Transverse colon (tissue), 4 donors: ENCODE measurements around the gene UBASH3A. TPM values are rescaled to one million over a fixed set of nuclear protein-coding genes. Genes with fewer than 3 reads are reported as not detected.
A peak's percentile ranks its signal among the peaks of the same experiment; 100 is the strongest.

Source experiments
- DNase-seq: peaks from one replicate; pipeline ENCODE4 v3.0.0-alpha.2; 2019
- H3K27ac ChIP-seq, 4 donors: fragments of 200-600 bp; sonication (generic); 2 replicates each; pipeline ENCODE4 v1.5.1; 2016 to 2018; ENCODE audit warnings: inconsistent platforms in 4 of 4
- H3K27me3 ChIP-seq: fragments of 200-600 bp; sonication (generic); 2 replicates; pipeline ENCODE4 v1.5.1; 2017; ENCODE audit warnings: inconsistent platforms
- H3K36me3 ChIP-seq, 4 donors: fragments of 200-600 bp; sonication (generic); 2 replicates each; pipeline ENCODE4 v1.5.1; 2017 to 2019; ENCODE audit warnings: inconsistent platforms in 4 of 4
- H3K4me1 ChIP-seq, 4 donors: fragments of 200-600 bp; sonication (generic); 2 replicates each; pipeline ENCODE4 v1.5.1; 2017 to 2020; ENCODE audit warnings: inconsistent platforms in 4 of 4
- H3K4me3 ChIP-seq, 4 donors: fragments of 200-600 bp; sonication (generic); 1 replicate in 1 of 4; 2 replicates in 3 of 4; pipeline versions ENCODE4 v1.5.1 to v1.6.1; 2017 to 2019; ENCODE audit warnings: inconsistent platforms in 4 of 4
- H3K9me3 ChIP-seq, 2 donors: fragments of 200-600 bp; sonication (generic); 2 replicates each; pipeline ENCODE4 v1.5.1; 2017 to 2019; ENCODE audit warnings: inconsistent platforms in 2 of 2
- EP300 ChIP-seq: sonication (generic); formaldehyde crosslinking; IDR thresholded peaks from one replicate; pipeline ENCODE4 v1.6.1; 2017; ENCODE audit warnings: antibody characterized with exemption, low read depth
- POLR2A ChIP-seq: fragments of 450-650 bp; IDR thresholded peaks from one replicate; pipeline ENCODE4 v1.6.1; 2016; ENCODE audit warnings: antibody characterized with exemption, mild to moderate bottlenecking, moderate library complexity
- POLR2AphosphoS5 ChIP-seq, 3 donors: sonication (generic); formaldehyde crosslinking; IDR thresholded peaks; one replicate each; pipeline ENCODE4 v1.6.1; 2016; ENCODE audit warnings: antibody characterized with exemption in 3 of 3
- WGBS, 2 donors: methylation state at CpG; one replicate each; pipeline ENCODE4 v1.1.5; 2018; ENCODE audit warnings: low coverage in 1 of 2; 5-methylcytosine and 5-hydroxymethylcytosine counted together
- in situ Hi-C, 4 donors: fragments of 200-750 bp; cut with MboI; loops; one replicate each; pipeline versions ENCODE4 v1.15.0 to v1.15.1; 2017; ENCODE audit warnings: low sequenced_read_pairs in 3 of 4, low pct_ligation_motif_present in 1 of 4, low pct_unique_long_range_greater_than_20kb in 1 of 4
- intact Hi-C: fragments of 100-400 bp; cut with DNase I; formaldehyde crosslinking; loops from one replicate; pipeline ENCODE4 v1.15.1; 2023; ENCODE audit warnings: low total_unique reads
- total RNA-seq, 4 donors: library from RNA; depleted of rRNA; stranded (reverse); fragments of >200 nt; gene quantifications; one replicate each; pipeline ENCODE4 v1.1.0, GENCODE V29; 2016
- TF ChIP-seq, protein P1 (sequence below), 5 experiments: fragments of 200-600 bp in 3 of 5; fragments of 450-650 bp in 2 of 5; sonication (generic) in 3 of 5; IDR thresholded peaks; 1 replicate in 2 of 5; 2 replicates in 3 of 5; pipeline ENCODE4 v1.5.1; 2016 to 2017; ENCODE audit warnings: antibody characterized with exemption in 5 of 5, inconsistent platforms in 3 of 5, mild to moderate bottlenecking in 2 of 5, moderate library complexity in 1 of 5

UBASH3A gene
- total RNA-seq, 4 donors from 2014 or later = 0.37 to 3.0 (median 0.82) TPM; not detected in 1

GRCh38 chr21:42453224-42453985, 49.7 kb downstream of the UBASH3A start:
- H3K9me3 ChIP-seq = no peaks in the 10 kb centered on the region
- H3K36me3 ChIP-seq = no peaks in the 10 kb centered on the region
- in situ Hi-C loops = loop anchor here in 1 of 4 donors (25.0 kb wide), 1 partner anchor 291 kb away; no protein-coding TSS in a partner anchor
- 60 to 68% methylated on average over 3 to 18 of the region's 18 CpGs for WGBS, 2 donors
- no peak overlapping the region for H3K4me3 ChIP-seq
- TF ChIP-seq, protein P1, sequence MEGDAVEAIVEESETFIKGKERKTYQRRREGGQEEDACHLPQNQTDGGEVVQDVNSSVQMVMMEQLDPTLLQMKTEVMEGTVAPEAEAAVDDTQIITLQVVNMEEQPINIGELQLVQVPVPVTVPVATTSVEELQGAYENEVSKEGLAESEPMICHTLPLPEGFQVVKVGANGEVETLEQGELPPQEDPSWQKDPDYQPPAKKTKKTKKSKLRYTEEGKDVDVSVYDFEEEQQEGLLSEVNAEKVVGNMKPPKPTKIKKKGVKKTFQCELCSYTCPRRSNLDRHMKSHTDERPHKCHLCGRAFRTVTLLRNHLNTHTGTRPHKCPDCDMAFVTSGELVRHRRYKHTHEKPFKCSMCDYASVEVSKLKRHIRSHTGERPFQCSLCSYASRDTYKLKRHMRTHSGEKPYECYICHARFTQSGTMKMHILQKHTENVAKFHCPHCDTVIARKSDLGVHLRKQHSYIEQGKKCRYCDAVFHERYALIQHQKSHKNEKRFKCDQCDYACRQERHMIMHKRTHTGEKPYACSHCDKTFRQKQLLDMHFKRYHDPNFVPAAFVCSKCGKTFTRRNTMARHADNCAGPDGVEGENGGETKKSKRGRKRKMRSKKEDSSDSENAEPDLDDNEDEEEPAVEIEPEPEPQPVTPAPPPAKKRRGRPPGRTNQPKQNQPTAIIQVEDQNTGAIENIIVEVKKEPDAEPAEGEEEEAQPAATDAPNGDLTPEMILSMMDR (IDR thresholded peaks at IDR 0.05) = no peak
- TF ChIP-seq EP300 = no peak
- TF ChIP-seq POLR2AphosphoS5 (IDR thresholded peaks at IDR 0.05) = no peak
- no peak for TF ChIP-seq POLR2A
- no peaks in the 10 kb centered on the region for H3K27me3 ChIP-seq
- H3K4me1 ChIP-seq = peaks cover 0 to 25% (median 5%) of the 10 kb centered on the region in 4 donors
- H3K27ac ChIP-seq = no peak overlapping the region
- DNase-seq = no peak
- intact Hi-C loops = no loop called here

DNA sequence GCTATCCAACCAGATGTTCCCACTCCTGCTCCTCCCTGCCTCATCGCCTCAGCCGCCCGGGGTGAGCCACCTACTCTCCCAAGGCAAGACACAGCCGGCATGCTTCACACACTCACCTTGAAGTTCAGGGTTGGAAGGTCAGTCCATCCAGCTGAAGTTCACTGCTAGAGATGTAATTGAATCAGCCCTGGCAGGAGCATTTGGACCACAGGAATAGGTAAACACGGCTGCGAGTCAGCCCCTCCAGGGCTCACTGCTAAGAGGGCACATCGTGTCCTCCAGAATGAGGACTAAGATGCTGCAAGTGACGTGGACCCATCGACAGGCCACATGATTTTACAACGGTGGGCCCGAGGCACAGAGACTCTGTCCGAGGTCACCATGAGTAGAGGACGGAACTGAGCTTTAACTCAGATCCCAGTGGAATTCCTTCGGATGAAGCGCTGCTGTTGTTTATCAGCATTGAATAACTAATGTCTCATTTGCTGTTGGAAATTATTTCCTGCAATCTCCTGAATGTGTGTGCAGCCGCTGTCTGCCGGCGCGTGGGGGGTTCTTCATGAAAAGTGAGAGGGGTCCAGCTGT, 50.4 kb downstream of the UBASH3A start:
- WGBS, 2 donors = 85 to 90% methylated on average over 2 to 19 of the region's 19 CpGs
- TF ChIP-seq EP300 (no peak), POLR2A (no peak), POLR2AphosphoS5 (IDR thresholded peaks at IDR 0.05) (no peak)
- Histone ChIP-seq H3K36me3 (no peaks in the 10 kb centered on the region), H3K27ac (no peak overlapping the region), H3K9me3 (no peaks in the 10 kb centered on the region), H3K4me1 (peaks cover 0 to 25% (median 7%) of the 10 kb centered on the region in 4 donors), H3K4me3 (no peak overlapping the region), H3K27me3 (no peaks in the 10 kb centered on the region)
- DNase-seq = no peak
- intact Hi-C loops (no loop called here), in situ Hi-C loops (loop anchor here in 1 of 4 donors (25.0 kb wide), 1 partner anchor 292 kb away; no protein-coding TSS in a partner anchor)

DNA sequence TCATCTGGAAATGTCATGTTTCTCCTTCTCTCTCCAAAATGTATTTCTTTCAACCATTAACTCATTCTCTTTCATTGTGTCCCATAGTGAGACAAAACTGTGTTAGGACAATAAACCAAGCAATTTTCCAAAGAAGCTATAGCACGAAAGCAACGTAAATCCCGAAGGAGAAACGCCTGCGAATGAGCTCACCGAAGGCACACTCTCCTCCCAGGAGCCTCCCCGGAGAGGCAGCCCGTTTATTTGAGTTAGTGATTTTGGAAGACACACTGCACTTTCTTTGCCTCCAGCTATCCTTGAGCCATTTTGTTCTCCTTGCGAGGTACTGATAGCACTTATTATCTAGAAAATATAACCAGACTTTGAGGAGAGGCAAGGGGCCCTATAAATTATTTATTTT, 51.1 kb downstream of the UBASH3A start:
- Histone ChIP-seq H3K4me3 (no peak overlapping the region), H3K9me3 (no peaks in the 10 kb centered on the region), H3K27ac (no peak overlapping the region), H3K27me3 (no peaks in the 10 kb centered on the region), H3K36me3 (no peaks in the 10 kb centered on the region), H3K4me1 (peaks cover 0 to 33% (median 13%) of the 10 kb centered on the region in 4 donors)
- in situ Hi-C loops (loop anchor here in 1 of 4 donors (25.0 kb wide), 1 partner anchor 292 kb away; no protein-coding TSS in a partner anchor), intact Hi-C loops (no loop called here)
- 76 to 84% methylated on average over 7 to 9 of the region's 9 CpGs for whole genome bisulfite sequencing, 2 donors
- DNase-seq = no peak
- TF ChIP-seq, protein P1 (IDR thresholded peaks at IDR 0.05) = no peak
- TF ChIP-seq EP300 (no peak), POLR2A (no peak), POLR2AphosphoS5 (IDR thresholded peaks at IDR 0.05) (no peak)

GRCh38 chr21:42455196-42455595, 51.5 kb downstream of the UBASH3A start:
- in situ Hi-C loops (loop anchor here in 1 of 4 donors (25.0 kb wide), 1 partner anchor 293 kb away; no protein-coding TSS in a partner anchor), intact Hi-C loops (no loop called here)
- H3K4me3 ChIP-seq = no peak overlapping the region
- H3K36me3 ChIP-seq = no peaks in the 10 kb centered on the region
- peak; percentile 7 for DNase-seq
- H3K4me1 ChIP-seq = peaks cover under 1 to 36% (median 14%) of the 10 kb centered on the region in 4 donors
- H3K9me3 ChIP-seq = no peaks in the 10 kb centered on the region
- H3K27ac ChIP-seq = no peak overlapping the region
- 68 to 95% methylated on average over 4 to 9 of the region's 9 CpGs for WGBS, 2 donors
- no peaks in the 10 kb centered on the region for H3K27me3 ChIP-seq
- TF ChIP-seq POLR2AphosphoS5 (IDR thresholded peaks at IDR 0.05) (no peak), POLR2A (no peak), EP300 (no peak)
- TF ChIP-seq, protein P1 (IDR thresholded peaks at IDR 0.05) = no peak
